Middle frontal gyrus (tissue), 1 donor: ENCODE results near the gene NKX3-2.
"Not testable (repeated sequence)": the region's sequence is repeated elsewhere in the genome, so short reads cannot be mapped to it uniquely, and the experiment has no call there.

ENCODE experiments used
- DNase-seq: peaks from one replicate; pipeline ENCODE4 v3.0.0-alpha.2; 2015; ENCODE audit warnings: low spot score; ENCODE audit errors: extremely low spot score

The NKX3-2 gene

GRCh38 chr4:13543839-13544605 lies at the start of gene NKX3-2:
Gene NKX3-2, minus strand, starts transcription at chr4:13544508. Its CDS starts 94 bp downstream, at chr4:13544414.
- DNase-seq = no peak

- no peak for DNase-seq
These were observed 47.9 kb upstream of the NKX3-2 start for GRCh38 chr4:13592220-13592619.

- no peak for DNase-seq
These were observed 46.5 kb upstream of the NKX3-2 start for GRCh38 chr4:13590766-13591165.

- DNase-seq = no peak
These were observed 44.6 kb upstream of the NKX3-2 start for GRCh38 chr4:13588954-13589353.

GRCh38 chr4:13584481-13584880 lies 40.2 kb upstream of the NKX3-2 start:
- no peak for DNase-seq

- DNase-seq = no peak
These were observed 35.7 kb upstream of the NKX3-2 start for GRCh38 chr4:13580036-13580435.

GRCh38 chr4:13577660-13578059 lies 33.4 kb upstream of the NKX3-2 start:
- no peak for DNase-seq

- DNase-seq = no peak
These were observed 26.6 kb upstream of the NKX3-2 start for GRCh38 chr4:13570916-13571315.

- no peak for DNase-seq
These were observed 22.8 kb upstream of the NKX3-2 start for GRCh38 chr4:13567125-13567524.

- no peak for DNase-seq
These were observed 18.6 kb upstream of the NKX3-2 start for GRCh38 chr4:13562876-13563275.

- DNase-seq = no peak
These were observed 17.4 kb upstream of the NKX3-2 start for GRCh38 chr4:13561673-13562072.

- not testable (repeated sequence) for DNase-seq
These were observed 15.8 kb upstream of the NKX3-2 start for GRCh38 chr4:13560111-13560510.

- DNase-seq = no peak
These were observed 15.1 kb upstream of the NKX3-2 start for GRCh38 chr4:13559413-13559812.

GRCh38 chr4:13558881-13559280 lies 14.6 kb upstream of the NKX3-2 start:
- no peak for DNase-seq

- DNase-seq = no peak
These were observed 11.0 kb upstream of the NKX3-2 start for GRCh38 chr4:13555325-13555724.

- DNase-seq = no peak
These were observed 8.8 kb upstream of the NKX3-2 start for GRCh38 chr4:13553081-13553480.

- no peak for DNase-seq
These were observed 4.8 kb upstream of the NKX3-2 start for GRCh38 chr4:13548984-13549546.

- DNase-seq = no peak
These were observed 4.0 kb upstream of the NKX3-2 start for GRCh38 chr4:13548059-13548983.

GRCh38 chr4:13547485-13548041 lies 3.3 kb upstream of the NKX3-2 start:
- DNase-seq = no peak

GRCh38 chr4:13546941-13547484 lies 2.7 kb upstream of the NKX3-2 start:
- DNase-seq = no peak

GRCh38 chr4:13546142-13546940 lies 2.0 kb upstream of the NKX3-2 start:
- no peak for DNase-seq
